Measurements from ENCODE around the gene TFR2. TPM values are rescaled to one million over a fixed set of nuclear protein-coding genes. Genes with fewer than 3 reads are reported as not detected.

The TFR2 gene
- total RNA-seq, 2 experiments from 2014 or later: 12.1 to 26.0 TPM

DNA sequence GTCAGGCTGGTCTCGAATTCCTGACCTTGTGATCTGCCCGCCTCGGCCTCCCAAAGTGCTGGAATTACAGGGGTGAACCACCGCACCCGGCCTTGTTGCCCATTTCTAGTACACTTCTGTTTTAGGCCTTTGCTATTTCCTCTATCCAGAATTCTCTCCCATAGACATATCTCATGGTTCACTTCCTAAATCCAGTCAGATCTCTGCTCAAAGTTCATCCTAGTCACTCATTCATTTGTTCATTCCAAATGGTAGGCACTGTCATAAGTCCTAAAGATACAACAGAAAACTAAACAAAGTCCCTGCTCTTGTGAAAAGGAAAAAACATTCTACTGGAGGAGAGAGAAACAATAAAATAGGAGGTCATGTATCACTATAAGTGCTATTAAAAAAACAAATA is 31.4 kb downstream of the TFR2 start:
- no peaks in the 10 kb centered on the region for H4K20me1 ChIP-seq (ENCODE audit: insufficient read depth, low read length)
- H3K4me2 ChIP-seq (ENCODE audit: low read length): no peak overlapping the region
- intact Hi-C loops (cut with micrococcal nuclease; ENCODE audit: unreplicated experiment): no loop called here
- no peak for DNase-seq (ENCODE audit: low spot score)
- H3K4me3 ChIP-seq (ENCODE audit: low read depth, low read length, poor library complexity, severe bottlenecking): no peak overlapping the region
- ChIA-PET CTCF (ENCODE audit: unreplicated experiment) (no interaction called here), POLR2A (interaction anchor here (0.6 kb wide), 2 partner anchors 24 to 712 kb away, joined by 3 to 4 read pairs; partner anchors contain the start of genes FBXO24, IFT22 and LRCH4)
- no peak for TF ChIP-seq EZH2phosphoT487 (IDR thresholded peaks at IDR 0.05; ENCODE audit: borderline replicate concordance, low read depth, low read length)
- TF ChIP-seq, protein P1, sequence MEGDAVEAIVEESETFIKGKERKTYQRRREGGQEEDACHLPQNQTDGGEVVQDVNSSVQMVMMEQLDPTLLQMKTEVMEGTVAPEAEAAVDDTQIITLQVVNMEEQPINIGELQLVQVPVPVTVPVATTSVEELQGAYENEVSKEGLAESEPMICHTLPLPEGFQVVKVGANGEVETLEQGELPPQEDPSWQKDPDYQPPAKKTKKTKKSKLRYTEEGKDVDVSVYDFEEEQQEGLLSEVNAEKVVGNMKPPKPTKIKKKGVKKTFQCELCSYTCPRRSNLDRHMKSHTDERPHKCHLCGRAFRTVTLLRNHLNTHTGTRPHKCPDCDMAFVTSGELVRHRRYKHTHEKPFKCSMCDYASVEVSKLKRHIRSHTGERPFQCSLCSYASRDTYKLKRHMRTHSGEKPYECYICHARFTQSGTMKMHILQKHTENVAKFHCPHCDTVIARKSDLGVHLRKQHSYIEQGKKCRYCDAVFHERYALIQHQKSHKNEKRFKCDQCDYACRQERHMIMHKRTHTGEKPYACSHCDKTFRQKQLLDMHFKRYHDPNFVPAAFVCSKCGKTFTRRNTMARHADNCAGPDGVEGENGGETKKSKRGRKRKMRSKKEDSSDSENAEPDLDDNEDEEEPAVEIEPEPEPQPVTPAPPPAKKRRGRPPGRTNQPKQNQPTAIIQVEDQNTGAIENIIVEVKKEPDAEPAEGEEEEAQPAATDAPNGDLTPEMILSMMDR (conservative IDR thresholded peaks at IDR 0.05; ENCODE audit: low read length): no peak
- H3K36me3 ChIP-seq (ENCODE audit: insufficient read depth, low read length): no peaks in the 10 kb centered on the region
- H2AFZ ChIP-seq (ENCODE audit: low read length): no peak overlapping the region
- no peaks in the 10 kb centered on the region for H3K9me3 ChIP-seq (ENCODE audit: low read length)
- no peak overlapping the region for H3K27ac ChIP-seq (ENCODE audit: low read depth, low read length, poor library complexity, severe bottlenecking)
- no peaks in the 10 kb centered on the region for H3K9me2 ChIP-seq (ENCODE audit: insufficient read depth, low read length)
- peaks cover 14% of the 10 kb centered on the region for H3K4me1 ChIP-seq (ENCODE audit: insufficient read depth, low read length, poor library complexity, severe bottlenecking)
- H3K79me2 ChIP-seq (ENCODE audit: insufficient read depth, low read depth, low read length): no peaks in the 10 kb centered on the region
- BruUV-seq (replicated peaks): no TSS peak

DNA sequence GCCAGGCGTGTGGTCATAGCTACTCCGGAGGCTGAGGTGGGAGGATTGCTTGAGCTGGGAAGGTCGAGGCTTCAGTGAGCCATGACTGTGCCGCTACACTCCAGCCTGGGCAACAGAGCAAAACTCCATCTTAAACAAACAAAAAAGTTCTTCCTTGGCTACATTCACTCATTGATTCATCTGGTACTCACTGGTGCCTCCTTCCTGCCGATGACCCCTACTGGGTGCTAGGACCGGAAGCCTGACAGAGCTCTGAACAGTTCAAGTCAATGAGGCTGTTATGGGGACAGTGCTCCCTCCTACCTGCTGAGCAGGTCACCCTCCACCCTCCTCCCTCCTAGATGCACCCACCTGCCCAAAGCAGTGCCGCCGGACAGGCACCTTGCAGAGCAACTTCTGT is 34.2 kb downstream of the TFR2 start:
- POLR2A ChIA-PET: no interaction called here
- no peaks in the 10 kb centered on the region for H3K9me2 ChIP-seq (ENCODE audit: insufficient read depth, low read length)
- no peaks in the 10 kb centered on the region for H3K79me2 ChIP-seq (ENCODE audit: insufficient read depth, low read depth, low read length)
- H3K4me2 ChIP-seq (ENCODE audit: low read length): no peak overlapping the region
- BruUV-seq (replicated peaks): no TSS peak
- CTCF ChIA-PET (ENCODE audit: unreplicated experiment): interaction anchor here (0.8 kb wide), 1 partner anchor 27 kb away, joined by 3 read pairs; no protein-coding TSS in a partner anchor
- no peaks in the 10 kb centered on the region for H3K9me3 ChIP-seq (ENCODE audit: low read length)
- no peak overlapping the region for H3K27ac ChIP-seq (ENCODE audit: low read depth, low read length, poor library complexity, severe bottlenecking)
- no peak for DNase-seq (ENCODE audit: low spot score)
- no peak overlapping the region for H2AFZ ChIP-seq (ENCODE audit: low read length)
- intact Hi-C loops (cut with micrococcal nuclease; ENCODE audit: unreplicated experiment): no loop called here
- no peaks in the 10 kb centered on the region for H3K36me3 ChIP-seq (ENCODE audit: insufficient read depth, low read length)
- H3K4me1 ChIP-seq (ENCODE audit: insufficient read depth, low read length, poor library complexity, severe bottlenecking): peaks cover 13% of the 10 kb centered on the region
- no peak overlapping the region for H3K4me3 ChIP-seq (ENCODE audit: low read depth, low read length, poor library complexity, severe bottlenecking)
- TF ChIP-seq EZH2phosphoT487 (IDR thresholded peaks at IDR 0.05; ENCODE audit: borderline replicate concordance, low read depth, low read length): no peak
- TF ChIP-seq, protein P1 (conservative IDR thresholded peaks at IDR 0.05; ENCODE audit: low read length): no peak
- H4K20me1 ChIP-seq (ENCODE audit: insufficient read depth, low read length): no peaks in the 10 kb centered on the region

DNA sequence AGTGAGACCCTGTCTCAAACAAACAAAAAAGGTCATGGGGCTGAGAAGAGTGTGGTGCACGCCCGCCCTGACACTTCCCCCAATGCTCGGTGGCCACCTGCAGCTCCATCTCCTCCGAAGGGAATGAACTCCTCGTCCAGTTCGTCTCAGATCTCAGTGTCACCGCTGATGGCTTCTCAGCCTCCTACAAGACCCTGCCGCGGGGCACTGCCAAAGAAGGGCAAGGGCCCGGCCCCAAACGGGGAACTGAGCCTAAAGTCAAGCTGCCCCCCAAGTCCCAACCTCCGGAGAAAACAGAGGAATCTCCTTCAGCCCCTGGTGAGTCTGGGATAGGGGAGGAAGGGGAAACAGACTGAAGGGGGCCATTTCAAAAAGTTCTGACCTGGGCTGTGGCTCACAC is 35.0 kb downstream of the TFR2 start:
- Histone ChIP-seq H3K36me3 (ENCODE audit: insufficient read depth, low read length) (no peaks in the 10 kb centered on the region), H3K9me2 (ENCODE audit: insufficient read depth, low read length) (no peaks in the 10 kb centered on the region), H2AFZ (ENCODE audit: low read length) (no peak overlapping the region), H3K79me2 (ENCODE audit: insufficient read depth, low read depth, low read length) (no peaks in the 10 kb centered on the region), H3K4me2 (ENCODE audit: low read length) (no peak overlapping the region), H3K27ac (ENCODE audit: low read depth, low read length, poor library complexity, severe bottlenecking) (no peak overlapping the region), H3K9me3 (ENCODE audit: low read length) (no peaks in the 10 kb centered on the region), H4K20me1 (ENCODE audit: insufficient read depth, low read length) (no peaks in the 10 kb centered on the region), H3K4me1 (ENCODE audit: insufficient read depth, low read length, poor library complexity, severe bottlenecking) (peaks cover 13% of the 10 kb centered on the region), H3K4me3 (ENCODE audit: low read depth, low read length, poor library complexity, severe bottlenecking) (no peak overlapping the region)
- no peak for DNase-seq (ENCODE audit: low spot score)
- intact Hi-C loops (cut with micrococcal nuclease; ENCODE audit: unreplicated experiment): no loop called here
- BruUV-seq (replicated peaks): no TSS peak
- TF ChIP-seq, protein P1 (conservative IDR thresholded peaks at IDR 0.05; ENCODE audit: low read length): no peak
- no peak for TF ChIP-seq EZH2phosphoT487 (IDR thresholded peaks at IDR 0.05; ENCODE audit: borderline replicate concordance, low read depth, low read length)
- ChIA-PET CTCF (ENCODE audit: unreplicated experiment) (no interaction called here), POLR2A (interaction anchor here (0.7 to 2.0 kb wide), 3 partner anchors 20 to 73 kb away, joined by 3 to 5 read pairs (median 3); partner anchors contain the start of genes FBXO24 and LRCH4)

Measured in OCI-LY7 (cell line).